Measurements from ENCODE around the gene FGF3.

Gene FGF3

DNA sequence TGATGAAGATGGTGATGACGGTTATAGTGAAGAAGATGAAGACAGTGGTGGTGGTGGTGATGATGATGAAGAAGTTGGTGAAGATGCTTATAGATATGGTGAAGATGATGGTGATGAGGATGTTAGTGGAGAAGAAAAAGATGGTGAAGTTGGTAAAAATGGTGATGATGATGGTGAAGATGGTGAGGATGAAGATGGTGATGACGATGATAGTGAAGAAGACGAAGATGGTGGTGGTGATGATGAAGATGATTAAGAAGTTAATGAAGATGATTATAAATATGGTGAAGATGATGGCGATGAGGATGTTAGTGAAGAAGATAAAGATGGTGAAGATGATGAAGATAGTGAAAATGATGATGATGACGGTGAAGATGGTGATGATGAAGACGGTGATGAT is 25.2 kb upstream of the FGF3 start:
- Histone ChIP-seq H3K9ac (ENCODE audit: low read depth in 1 of 2, low read length in 2 of 2) (no peak overlapping the region), H3K27ac (ENCODE audit: low read depth, low read length) (no peak overlapping the region), H3K27me3 (ENCODE audit: control insufficient read depth in 1 of 2, insufficient read depth in 2 of 2, low read length in 2 of 2) (peaks cover 3 to 8% of the 10 kb centered on the region in 2 donors), H3K4me1 (ENCODE audit: control insufficient read depth in 1 of 2, insufficient read depth in 2 of 2, low read length in 2 of 2) (no peaks in the 10 kb centered on the region), H3K9me3 (ENCODE audit: control insufficient read depth in 1 of 2, low read length in 2 of 2) (no peaks in the 10 kb centered on the region), H3K4me3 (ENCODE audit: low read depth in 1 of 2, low read length in 2 of 2) (no peak overlapping the region), H3K36me3 (ENCODE audit: control insufficient read depth in 1 of 2, insufficient read depth in 2 of 2, low read length in 2 of 2) (no peaks in the 10 kb centered on the region)

DNA sequence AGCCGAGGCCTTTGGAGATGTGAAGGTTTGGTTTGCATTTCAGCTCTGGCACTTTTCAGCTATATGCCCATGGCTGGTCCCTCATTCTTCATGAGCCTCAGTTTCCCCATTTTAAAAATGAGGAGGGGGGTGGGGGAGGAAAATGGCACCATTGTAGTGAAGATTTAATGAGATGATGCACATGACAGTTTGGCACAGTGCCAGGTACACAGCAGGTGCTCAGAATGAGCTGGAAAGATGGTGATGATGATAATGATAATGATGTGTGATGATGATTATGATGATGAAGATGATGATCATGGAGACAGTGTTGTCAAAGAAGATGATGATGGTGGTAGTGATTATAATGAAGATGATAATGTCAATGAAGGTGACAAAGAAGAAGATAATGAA is 24.3 kb upstream of the FGF3 start:
- H3K27ac ChIP-seq (ENCODE audit: low read depth, low read length) = no peak overlapping the region
- no peaks in the 10 kb centered on the region for H3K36me3 ChIP-seq (ENCODE audit: control insufficient read depth in 1 of 2, insufficient read depth in 2 of 2, low read length in 2 of 2)
- H3K9ac ChIP-seq (ENCODE audit: low read depth in 1 of 2, low read length in 2 of 2) = no peak overlapping the region
- no peaks in the 10 kb centered on the region for H3K4me1 ChIP-seq (ENCODE audit: control insufficient read depth in 1 of 2, insufficient read depth in 2 of 2, low read length in 2 of 2)
- no peaks in the 10 kb centered on the region for H3K9me3 ChIP-seq (ENCODE audit: control insufficient read depth in 1 of 2, low read length in 2 of 2)
- H3K27me3 ChIP-seq (ENCODE audit: control insufficient read depth in 1 of 2, insufficient read depth in 2 of 2, low read length in 2 of 2) = peaks cover 3 to 8% of the 10 kb centered on the region in 2 donors
- no peak overlapping the region for H3K4me3 ChIP-seq (ENCODE audit: low read depth in 1 of 2, low read length in 2 of 2)

GRCh38 chr11:69842746-69843528 is 23.7 kb upstream of the FGF3 start:
- Histone ChIP-seq H3K4me1 (ENCODE audit: control insufficient read depth in 1 of 2, insufficient read depth in 2 of 2, low read length in 2 of 2) (no peaks in the 10 kb centered on the region), H3K27me3 (ENCODE audit: control insufficient read depth in 1 of 2, insufficient read depth in 2 of 2, low read length in 2 of 2) (peaks cover 1 to 8% of the 10 kb centered on the region in 2 donors), H3K27ac (ENCODE audit: low read depth, low read length) (no peak overlapping the region), H3K4me3 (ENCODE audit: low read depth in 1 of 2, low read length in 2 of 2) (no peak overlapping the region), H3K36me3 (ENCODE audit: control insufficient read depth in 1 of 2, insufficient read depth in 2 of 2, low read length in 2 of 2) (no peaks in the 10 kb centered on the region), H3K9me3 (ENCODE audit: control insufficient read depth in 1 of 2, low read length in 2 of 2) (no peaks in the 10 kb centered on the region), H3K9ac (ENCODE audit: low read depth in 1 of 2, low read length in 2 of 2) (no peak overlapping the region)

GRCh38 chr11:69841859-69842698 is 22.9 kb upstream of the FGF3 start:
- H3K27ac ChIP-seq (ENCODE audit: low read depth, low read length) = no peak overlapping the region
- peaks cover 0 to 8% of the 10 kb centered on the region in 2 donors for H3K27me3 ChIP-seq (ENCODE audit: control insufficient read depth in 1 of 2, insufficient read depth in 2 of 2, low read length in 2 of 2)
- no peaks in the 10 kb centered on the region for H3K4me1 ChIP-seq (ENCODE audit: control insufficient read depth in 1 of 2, insufficient read depth in 2 of 2, low read length in 2 of 2)
- no peaks in the 10 kb centered on the region for H3K36me3 ChIP-seq (ENCODE audit: control insufficient read depth in 1 of 2, insufficient read depth in 2 of 2, low read length in 2 of 2)
- H3K9ac ChIP-seq (ENCODE audit: low read depth in 1 of 2, low read length in 2 of 2) = no peak overlapping the region
- H3K4me3 ChIP-seq (ENCODE audit: low read depth in 1 of 2, low read length in 2 of 2) = no peak overlapping the region
- H3K9me3 ChIP-seq (ENCODE audit: control insufficient read depth in 1 of 2, low read length in 2 of 2) = no peaks in the 10 kb centered on the region

GRCh38 chr11:69841170-69841858 is 22.1 kb upstream of the FGF3 start:
- peaks cover 0 to 8% of the 10 kb centered on the region in 2 donors for H3K27me3 ChIP-seq (ENCODE audit: control insufficient read depth in 1 of 2, insufficient read depth in 2 of 2, low read length in 2 of 2)

GRCh38 chr11:69840371-69841169 is 21.4 kb upstream of the FGF3 start:
- Histone ChIP-seq H3K9me3 (ENCODE audit: control insufficient read depth in 1 of 2, low read length in 2 of 2) (no peaks in the 10 kb centered on the region), H3K27ac (ENCODE audit: low read depth, low read length) (no peak overlapping the region), H3K9ac (ENCODE audit: low read depth in 1 of 2, low read length in 2 of 2) (no peak overlapping the region), H3K27me3 (ENCODE audit: control insufficient read depth in 1 of 2, insufficient read depth in 2 of 2, low read length in 2 of 2) (peaks cover 0 to 8% of the 10 kb centered on the region in 2 donors), H3K4me1 (ENCODE audit: control insufficient read depth in 1 of 2, insufficient read depth in 2 of 2, low read length in 2 of 2) (no peaks in the 10 kb centered on the region), H3K4me3 (ENCODE audit: low read depth in 1 of 2, low read length in 2 of 2) (no peak overlapping the region), H3K36me3 (ENCODE audit: control insufficient read depth in 1 of 2, insufficient read depth in 2 of 2, low read length in 2 of 2) (no peaks in the 10 kb centered on the region)

More at GRCh38 chr11:69841170-69841858, 22.1 kb upstream of the FGF3 start:
- Histone ChIP-seq H3K4me3 (ENCODE audit: low read depth in 1 of 2, low read length in 2 of 2) (no peak overlapping the region), H3K4me1 (ENCODE audit: control insufficient read depth in 1 of 2, insufficient read depth in 2 of 2, low read length in 2 of 2) (no peaks in the 10 kb centered on the region), H3K9ac (ENCODE audit: low read depth in 1 of 2, low read length in 2 of 2) (no peak overlapping the region), H3K9me3 (ENCODE audit: control insufficient read depth in 1 of 2, low read length in 2 of 2) (no peaks in the 10 kb centered on the region), H3K36me3 (ENCODE audit: control insufficient read depth in 1 of 2, insufficient read depth in 2 of 2, low read length in 2 of 2) (no peaks in the 10 kb centered on the region), H3K27ac (ENCODE audit: low read depth, low read length) (no peak overlapping the region)

DNA sequence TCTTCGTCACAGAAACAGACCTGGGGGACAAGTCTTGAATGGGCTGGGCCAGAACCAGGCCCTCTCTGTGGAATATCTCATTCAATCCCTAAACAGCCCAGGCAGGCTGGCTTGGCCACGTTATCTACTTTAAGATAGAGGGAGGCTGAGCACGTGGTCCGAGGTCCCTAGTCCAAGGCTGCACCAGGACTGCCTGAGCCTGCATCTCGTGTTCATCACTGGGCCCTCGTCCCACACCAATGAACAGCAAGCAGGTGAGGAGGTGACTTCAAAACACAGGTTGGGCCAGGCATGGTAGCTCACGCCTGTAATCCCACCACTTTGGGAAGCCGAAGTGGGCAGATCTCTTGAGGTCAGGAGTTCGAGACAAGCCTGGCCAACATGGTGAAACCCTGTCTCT is 20.3 kb upstream of the FGF3 start:
- Histone ChIP-seq H3K9me3 (ENCODE audit: control insufficient read depth in 1 of 2, low read length in 2 of 2) (no peaks in the 10 kb centered on the region), H3K4me1 (ENCODE audit: control insufficient read depth in 1 of 2, insufficient read depth in 2 of 2, low read length in 2 of 2) (no peaks in the 10 kb centered on the region), H3K4me3 (ENCODE audit: low read depth in 1 of 2, low read length in 2 of 2) (no peak overlapping the region), H3K36me3 (ENCODE audit: control insufficient read depth in 1 of 2, insufficient read depth in 2 of 2, low read length in 2 of 2) (no peaks in the 10 kb centered on the region), H3K27ac (ENCODE audit: low read depth, low read length) (no peak overlapping the region), H3K27me3 (ENCODE audit: control insufficient read depth in 1 of 2, insufficient read depth in 2 of 2, low read length in 2 of 2) (peaks cover 0 to 8% of the 10 kb centered on the region in 2 donors), H3K9ac (ENCODE audit: low read depth in 1 of 2, low read length in 2 of 2) (no peak overlapping the region)

DNA sequence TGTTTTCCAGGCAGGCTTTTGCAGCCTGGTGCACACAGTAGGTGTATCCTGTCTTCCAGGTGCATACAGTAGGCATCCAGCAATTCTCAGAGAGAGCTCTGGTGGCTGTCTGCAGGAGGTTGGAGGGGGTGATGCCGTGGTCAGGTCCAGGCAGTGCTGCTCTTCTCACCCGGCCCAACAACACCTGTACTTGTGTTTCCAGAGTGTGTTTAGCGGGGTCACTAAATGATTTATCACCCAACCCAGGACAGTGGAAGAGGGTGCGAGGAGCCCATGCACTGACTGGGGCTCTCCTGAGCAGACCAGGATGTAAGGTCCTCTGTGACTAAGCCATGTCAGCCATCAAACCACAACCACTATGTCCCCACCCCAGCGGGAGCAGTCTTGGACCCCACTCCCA is 18.6 kb upstream of the FGF3 start:
- no peak overlapping the region for H3K9ac ChIP-seq (ENCODE audit: low read depth in 1 of 2, low read length in 2 of 2)
- no peaks in the 10 kb centered on the region for H3K9me3 ChIP-seq (ENCODE audit: control insufficient read depth in 1 of 2, low read length in 2 of 2)
- no peaks in the 10 kb centered on the region for H3K4me1 ChIP-seq (ENCODE audit: control insufficient read depth in 1 of 2, insufficient read depth in 2 of 2, low read length in 2 of 2)
- H3K36me3 ChIP-seq (ENCODE audit: control insufficient read depth in 1 of 2, insufficient read depth in 2 of 2, low read length in 2 of 2) = no peaks in the 10 kb centered on the region
- H3K27ac ChIP-seq (ENCODE audit: low read depth, low read length) = no peak overlapping the region
- no peak overlapping the region for H3K4me3 ChIP-seq (ENCODE audit: low read depth in 1 of 2, low read length in 2 of 2)
- peaks cover 0 to 9% of the 10 kb centered on the region in 2 donors for H3K27me3 ChIP-seq (ENCODE audit: control insufficient read depth in 1 of 2, insufficient read depth in 2 of 2, low read length in 2 of 2)

DNA sequence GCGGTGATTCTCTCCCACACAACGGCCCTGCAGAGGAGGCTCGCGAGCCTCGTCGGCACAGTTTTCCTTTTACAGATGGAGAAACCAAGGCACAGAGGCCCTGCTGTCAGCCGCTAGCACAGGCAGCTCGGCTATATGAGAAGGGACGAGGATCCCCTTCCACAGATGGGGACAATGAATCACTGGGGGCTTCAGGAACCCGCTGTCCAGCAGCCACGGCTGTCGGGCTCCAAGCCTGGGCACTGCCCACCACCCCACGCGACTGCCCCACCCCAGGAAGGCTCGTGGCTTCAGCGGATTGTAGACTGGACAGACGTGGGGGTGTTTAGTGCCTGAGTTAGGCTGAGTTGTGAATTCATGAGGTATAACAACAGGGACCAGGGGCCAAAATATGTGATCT is 17.2 kb upstream of the FGF3 start:
- peaks cover 0 to 11% of the 10 kb centered on the region in 2 donors for H3K27me3 ChIP-seq (ENCODE audit: control insufficient read depth in 1 of 2, insufficient read depth in 2 of 2, low read length in 2 of 2)
- H3K4me1 ChIP-seq (ENCODE audit: control insufficient read depth in 1 of 2, insufficient read depth in 2 of 2, low read length in 2 of 2) = no peaks in the 10 kb centered on the region
- H3K9ac ChIP-seq (ENCODE audit: low read depth in 1 of 2, low read length in 2 of 2) = no peak overlapping the region
- no peak overlapping the region for H3K4me3 ChIP-seq (ENCODE audit: low read depth in 1 of 2, low read length in 2 of 2)
- no peaks in the 10 kb centered on the region for H3K36me3 ChIP-seq (ENCODE audit: control insufficient read depth in 1 of 2, insufficient read depth in 2 of 2, low read length in 2 of 2)
- no peaks in the 10 kb centered on the region for H3K9me3 ChIP-seq (ENCODE audit: control insufficient read depth in 1 of 2, low read length in 2 of 2)
- no peak overlapping the region for H3K27ac ChIP-seq (ENCODE audit: low read depth, low read length)
